Mucosa of stomach (tissue), 1 donor: ENCODE measurements around the gene CAV2.

Source experiments
- H3K27me3 ChIP-seq: one replicate; pipeline ENCODE4 v1.7.0; 2013; ENCODE audit warnings: mild to moderate bottlenecking, low read length; ENCODE audit not compliant: control insufficient read depth, insufficient read depth
- H3K36me3 ChIP-seq: one replicate; pipeline ENCODE4 v1.7.0; 2013; ENCODE audit warnings: low read length; ENCODE audit not compliant: control insufficient read depth, insufficient read depth
- H3K4me1 ChIP-seq: one replicate; pipeline ENCODE4 v1.7.0; 2013; ENCODE audit warnings: mild to moderate bottlenecking, low read length; ENCODE audit not compliant: control insufficient read depth, insufficient read depth
- H3K4me3 ChIP-seq: one replicate; pipeline ENCODE4 v1.7.0; 2013; ENCODE audit warnings: low read length
- H3K9ac ChIP-seq: one replicate; pipeline ENCODE4 v1.7.0; 2013; ENCODE audit warnings: mild to moderate bottlenecking, low read length, moderate library complexity
- H3K9me3 ChIP-seq: one replicate; pipeline ENCODE4 v1.7.0; 2013; ENCODE audit warnings: mild to moderate bottlenecking, low read length, moderate library complexity; ENCODE audit not compliant: control insufficient read depth
- donor health status: Pancreatic carcinoma.

CAV2 gene

GRCh38 chr7:116500078-116500853 lies 728 bp downstream of the CAV2 start:
- H3K27me3 ChIP-seq: peaks cover 18% of the 10 kb centered on the region
- H3K4me3 ChIP-seq: peak overlapping the region; percentile 48
- no peaks in the 10 kb centered on the region for H3K9me3 ChIP-seq
- peaks cover 29% of the 10 kb centered on the region for H3K4me1 ChIP-seq
- H3K36me3 ChIP-seq: no peaks in the 10 kb centered on the region
- H3K9ac ChIP-seq: peak overlapping the region; percentile 81

GRCh38 chr7:116501425-116502167 lies 2.1 kb downstream of the CAV2 start:
- no peak overlapping the region for H3K4me3 ChIP-seq
- no peaks in the 10 kb centered on the region for H3K36me3 ChIP-seq
- H3K9ac ChIP-seq: peak overlapping the region; percentile 81
- peaks cover 18% of the 10 kb centered on the region for H3K27me3 ChIP-seq
- no peaks in the 10 kb centered on the region for H3K9me3 ChIP-seq
- peaks cover 29% of the 10 kb centered on the region for H3K4me1 ChIP-seq

- Histone ChIP-seq H3K4me1 (peaks cover 29% of the 10 kb centered on the region), H3K36me3 (no peaks in the 10 kb centered on the region), H3K9ac (no peak overlapping the region), H3K4me3 (no peak overlapping the region), H3K9me3 (no peaks in the 10 kb centered on the region), H3K27me3 (peaks cover 18% of the 10 kb centered on the region)
Measured at GRCh38 chr7:116502201-116503096, 2.9 kb downstream of the CAV2 start.

DNA sequence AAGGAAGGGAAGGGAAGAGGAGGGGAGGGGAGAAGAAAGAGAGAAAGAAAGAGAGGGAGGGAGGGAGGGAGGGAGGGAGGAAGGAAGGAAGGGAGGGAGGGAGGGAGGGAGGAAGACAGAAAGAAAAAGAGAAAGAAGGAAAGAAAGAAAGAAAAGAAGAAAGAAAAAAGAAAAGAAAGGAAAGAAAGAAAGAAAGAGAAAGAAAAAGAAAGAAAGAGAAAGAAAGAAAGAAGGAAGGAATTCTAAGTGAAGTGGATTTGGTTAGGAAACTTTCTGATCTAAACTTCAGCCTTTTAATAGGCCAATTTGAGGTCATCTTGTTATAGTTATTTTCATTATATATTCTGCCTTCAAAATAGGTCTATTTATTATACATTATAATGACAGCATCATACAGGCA lies 4.3 kb downstream of the CAV2 start:
- H3K4me1 ChIP-seq: peaks cover 28% of the 10 kb centered on the region
- no peak overlapping the region for H3K4me3 ChIP-seq
- no peaks in the 10 kb centered on the region for H3K36me3 ChIP-seq
- no peaks in the 10 kb centered on the region for H3K9me3 ChIP-seq
- no peak overlapping the region for H3K9ac ChIP-seq
- H3K27me3 ChIP-seq: peaks cover 17% of the 10 kb centered on the region

GRCh38 chr7:116505278-116505677 lies 5.7 kb downstream of the CAV2 start:
- Histone ChIP-seq H3K4me3 (no peak overlapping the region), H3K9me3 (no peaks in the 10 kb centered on the region), H3K4me1 (peaks cover 17% of the 10 kb centered on the region), H3K9ac (no peak overlapping the region), H3K36me3 (no peaks in the 10 kb centered on the region), H3K27me3 (peaks cover 6% of the 10 kb centered on the region)

GRCh38 chr7:116505823-116506222 lies 6.3 kb downstream of the CAV2 start:
- Histone ChIP-seq H3K27me3 (peaks cover under 1% of the 10 kb centered on the region), H3K4me3 (no peak overlapping the region), H3K36me3 (no peaks in the 10 kb centered on the region), H3K4me1 (peaks cover 11% of the 10 kb centered on the region), H3K9me3 (no peaks in the 10 kb centered on the region), H3K9ac (no peak overlapping the region)

- no peak overlapping the region for H3K9ac ChIP-seq
- no peak overlapping the region for H3K4me3 ChIP-seq
- H3K4me1 ChIP-seq: no peaks in the 10 kb centered on the region
- H3K36me3 ChIP-seq: no peaks in the 10 kb centered on the region
- peaks cover 8% of the 10 kb centered on the region for H3K27me3 ChIP-seq
- H3K9me3 ChIP-seq: no peaks in the 10 kb centered on the region
Measured at GRCh38 chr7:116509982-116510579, 10.5 kb downstream of the CAV2 start.

DNA sequence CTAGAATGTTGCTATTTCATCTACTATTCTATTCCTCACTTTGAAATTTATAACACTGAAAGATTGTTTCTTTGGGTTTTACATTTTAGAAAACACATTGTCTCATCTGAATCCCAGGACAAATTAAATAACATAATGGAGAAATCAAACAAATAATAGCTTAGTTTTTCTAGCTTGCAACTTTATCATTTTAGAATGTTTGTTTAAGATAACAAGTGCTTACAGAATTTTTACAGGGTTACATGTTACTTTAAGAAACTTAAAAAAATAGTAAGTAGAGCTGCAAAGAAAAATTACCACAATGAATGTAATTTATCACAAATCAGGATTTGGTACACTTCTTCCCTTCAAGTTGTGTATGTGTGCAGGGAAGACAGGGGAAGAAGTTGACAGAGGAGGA lies 11.3 kb downstream of the CAV2 start:
- Histone ChIP-seq H3K4me1 (no peaks in the 10 kb centered on the region), H3K27me3 (peaks cover 11% of the 10 kb centered on the region), H3K9ac (no peak overlapping the region), H3K9me3 (no peaks in the 10 kb centered on the region), H3K4me3 (no peak overlapping the region), H3K36me3 (no peaks in the 10 kb centered on the region)

GRCh38 chr7:116511552-116512519 lies 12.3 kb downstream of the CAV2 start:
- H3K9ac ChIP-seq: no peak overlapping the region
- no peaks in the 10 kb centered on the region for H3K4me1 ChIP-seq
- peak overlapping the region; percentile 20 for H3K4me3 ChIP-seq
- H3K27me3 ChIP-seq: peaks cover 11% of the 10 kb centered on the region
- H3K9me3 ChIP-seq: no peaks in the 10 kb centered on the region
- no peaks in the 10 kb centered on the region for H3K36me3 ChIP-seq

- H3K36me3 ChIP-seq: no peaks in the 10 kb centered on the region
- H3K4me1 ChIP-seq: no peaks in the 10 kb centered on the region
- H3K4me3 ChIP-seq: no peak overlapping the region
- peaks cover 11% of the 10 kb centered on the region for H3K27me3 ChIP-seq
- H3K9me3 ChIP-seq: no peaks in the 10 kb centered on the region
- H3K9ac ChIP-seq: no peak overlapping the region
Measured at GRCh38 chr7:116512520-116513188, 13.1 kb downstream of the CAV2 start.
